ENCODE data around the gene GRXCR1. TPM values are rescaled to one million over a fixed set of nuclear protein-coding genes. Genes with fewer than 3 reads are reported as not detected.

GRXCR1 gene
- total RNA-seq, 1 donor from 2014 or later = not detected

DNA sequence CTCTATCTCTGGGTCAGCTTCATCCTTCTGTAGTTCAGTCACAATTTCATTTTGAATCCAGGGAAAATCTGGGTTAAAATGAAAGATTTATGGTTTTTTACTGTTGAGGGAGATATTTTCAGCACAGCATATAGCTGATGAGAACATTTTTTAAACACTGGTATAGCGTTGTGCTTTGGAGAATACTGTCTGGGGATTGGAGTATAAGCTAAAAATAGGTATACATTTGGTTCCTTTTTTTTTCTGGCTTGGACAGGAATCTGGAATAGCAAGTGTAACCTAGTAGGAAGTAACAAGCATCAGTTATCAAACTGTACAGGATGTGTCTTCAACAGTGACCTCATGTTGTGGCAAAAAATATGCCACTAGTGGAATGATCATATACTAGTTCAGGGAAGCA lies 149.1 kb downstream of the GRXCR1 start:
- Mint-ChIP-seq H3K4me1 (no peaks in the 10 kb centered on the region), H3K27ac (no peak overlapping the region), H3K27me3 (ENCODE audit: insufficient read depth, low read depth) (no peaks in the 10 kb centered on the region), H3K4me3 (no peak overlapping the region), H3K36me3 (no peaks in the 10 kb centered on the region), H3K9me3 (no peaks in the 10 kb centered on the region)
- H3K9me3 ChIP-seq (ENCODE audit: low read depth) = no peaks in the 10 kb centered on the region
- H4K20me1 ChIP-seq (ENCODE audit: low read depth) = no peaks in the 10 kb centered on the region
- no peak overlapping the region for H2AFZ ChIP-seq (replicated peaks)
- DNase-seq (ENCODE audit: low spot score) = no peak
- no peaks in the 10 kb centered on the region for H3K36me3 ChIP-seq
- H3K79me2 ChIP-seq (ENCODE audit: low read depth) = no peaks in the 10 kb centered on the region
- no peaks in the 10 kb centered on the region for H3F3A ChIP-seq (ENCODE audit: low read depth)
- TF ChIP-seq EZH2phosphoT487 (IDR thresholded peaks at IDR 0.05) (no peak), EZH2 (IDR thresholded peaks at IDR 0.05) (no peak)
- TF ChIP-seq, protein P1, sequence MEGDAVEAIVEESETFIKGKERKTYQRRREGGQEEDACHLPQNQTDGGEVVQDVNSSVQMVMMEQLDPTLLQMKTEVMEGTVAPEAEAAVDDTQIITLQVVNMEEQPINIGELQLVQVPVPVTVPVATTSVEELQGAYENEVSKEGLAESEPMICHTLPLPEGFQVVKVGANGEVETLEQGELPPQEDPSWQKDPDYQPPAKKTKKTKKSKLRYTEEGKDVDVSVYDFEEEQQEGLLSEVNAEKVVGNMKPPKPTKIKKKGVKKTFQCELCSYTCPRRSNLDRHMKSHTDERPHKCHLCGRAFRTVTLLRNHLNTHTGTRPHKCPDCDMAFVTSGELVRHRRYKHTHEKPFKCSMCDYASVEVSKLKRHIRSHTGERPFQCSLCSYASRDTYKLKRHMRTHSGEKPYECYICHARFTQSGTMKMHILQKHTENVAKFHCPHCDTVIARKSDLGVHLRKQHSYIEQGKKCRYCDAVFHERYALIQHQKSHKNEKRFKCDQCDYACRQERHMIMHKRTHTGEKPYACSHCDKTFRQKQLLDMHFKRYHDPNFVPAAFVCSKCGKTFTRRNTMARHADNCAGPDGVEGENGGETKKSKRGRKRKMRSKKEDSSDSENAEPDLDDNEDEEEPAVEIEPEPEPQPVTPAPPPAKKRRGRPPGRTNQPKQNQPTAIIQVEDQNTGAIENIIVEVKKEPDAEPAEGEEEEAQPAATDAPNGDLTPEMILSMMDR (IDR thresholded peaks at IDR 0.05) = no peak
- H3K4me3 ChIP-seq = no peak overlapping the region
- no peaks in the 10 kb centered on the region for H3K4me1 ChIP-seq
- no peaks in the 10 kb centered on the region for H3K27me3 ChIP-seq
- no peak overlapping the region for H3K9ac ChIP-seq
- no peak overlapping the region for H3K4me2 ChIP-seq
- no peak overlapping the region for H3K27ac ChIP-seq

DNA sequence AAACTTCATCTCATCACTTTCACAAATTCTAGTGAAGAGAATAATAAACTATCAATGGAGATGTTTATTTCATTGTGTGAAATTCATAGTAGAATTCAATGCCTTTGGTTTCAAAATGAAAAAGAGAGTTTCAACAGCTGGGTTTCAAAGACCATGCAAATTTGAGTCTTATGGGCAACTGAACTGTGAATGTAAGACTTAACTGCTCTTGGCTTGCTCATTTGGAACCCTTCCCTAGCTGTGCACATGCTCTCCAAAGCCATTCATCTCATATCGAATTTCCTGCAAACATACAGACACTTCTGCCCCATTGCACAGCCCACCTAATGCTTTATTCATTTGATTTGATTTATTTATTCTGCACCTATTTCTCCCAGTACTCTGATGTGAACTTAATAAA lies 154.5 kb downstream of the GRXCR1 start:
- H3K36me3 ChIP-seq = no peaks in the 10 kb centered on the region
- H3K4me3 ChIP-seq = no peak overlapping the region
- H3F3A ChIP-seq (ENCODE audit: low read depth) = no peaks in the 10 kb centered on the region
- no peaks in the 10 kb centered on the region for H3K79me2 ChIP-seq (ENCODE audit: low read depth)
- TF ChIP-seq, protein P1 (IDR thresholded peaks at IDR 0.05) = no peak
- no peak for TF ChIP-seq EZH2phosphoT487 (IDR thresholded peaks at IDR 0.05)
- no peak for TF ChIP-seq EZH2 (IDR thresholded peaks at IDR 0.05)
- no peak for DNase-seq (ENCODE audit: low spot score)
- H3K27ac ChIP-seq = no peak overlapping the region
- H2AFZ ChIP-seq (replicated peaks) = no peak overlapping the region
- no peaks in the 10 kb centered on the region for H3K4me1 ChIP-seq
- H3K4me2 ChIP-seq = no peak overlapping the region
- no peak overlapping the region for H3K9ac ChIP-seq
- Mint-ChIP-seq H3K27ac (no peak overlapping the region), H3K36me3 (no peaks in the 10 kb centered on the region), H3K4me1 (peaks cover 3% of the 10 kb centered on the region), H3K4me3 (no peak overlapping the region), H3K9me3 (no peaks in the 10 kb centered on the region), H3K27me3 (ENCODE audit: insufficient read depth, low read depth) (peaks cover 3% of the 10 kb centered on the region)
- H3K9me3 ChIP-seq (ENCODE audit: low read depth) = no peaks in the 10 kb centered on the region
- H4K20me1 ChIP-seq (ENCODE audit: low read depth) = no peaks in the 10 kb centered on the region
- no peaks in the 10 kb centered on the region for H3K27me3 ChIP-seq

GRCh38 chr4:43048570-43048969 lies 156.1 kb downstream of the GRXCR1 start:
- no peaks in the 10 kb centered on the region for H3K36me3 Mint-ChIP-seq
- Histone ChIP-seq H3K36me3 (no peaks in the 10 kb centered on the region), H2AFZ (replicated peaks) (no peak overlapping the region), H3K4me1 (no peaks in the 10 kb centered on the region), H3K27me3 (no peaks in the 10 kb centered on the region), H3K79me2 (ENCODE audit: low read depth) (no peaks in the 10 kb centered on the region), H3K4me3 (no peak overlapping the region), H3K27ac (no peak overlapping the region), H3K9me3 (ENCODE audit: low read depth) (no peaks in the 10 kb centered on the region), H3K4me2 (no peak overlapping the region), H3F3A (ENCODE audit: low read depth) (no peaks in the 10 kb centered on the region), H4K20me1 (ENCODE audit: low read depth) (no peaks in the 10 kb centered on the region), H3K9ac (no peak overlapping the region)
- TF ChIP-seq EZH2 (IDR thresholded peaks at IDR 0.05) = no peak
- TF ChIP-seq, protein P1 (IDR thresholded peaks at IDR 0.05) = peak; percentile 35
- no peaks in the 10 kb centered on the region for H3K9me3 Mint-ChIP-seq
- DNase-seq (ENCODE audit: low spot score) = no peak
- H3K4me3 Mint-ChIP-seq = no peak overlapping the region
- peaks cover 3% of the 10 kb centered on the region for H3K4me1 Mint-ChIP-seq
- no peak overlapping the region for H3K27ac Mint-ChIP-seq
- H3K27me3 Mint-ChIP-seq (ENCODE audit: insufficient read depth, low read depth) = peaks cover 3% of the 10 kb centered on the region

All from neural progenitor cell (in vitro differentiated cells).